Ureter (tissue), 1 donor: ENCODE results near the gene AEBP1. TPM values are rescaled to one million over a fixed set of nuclear protein-coding genes. Genes with fewer than 3 reads are reported as not detected.

Experiments
- DNase-seq: peaks from one replicate; pipeline ENCODE4 v3.0.0-alpha.2; 2020; ENCODE audit warnings: low spot score
- total RNA-seq: library from RNA; stranded (reverse); gene quantifications from one replicate; pipeline ENCODE4 v1.2.4, GENCODE V29; 2023
- donor health status: DM: yes; HTN: yes; CAD: no.

AEBP1 gene
- total RNA-seq, 1 donor from 2014 or later, result 131 TPM

DNA sequence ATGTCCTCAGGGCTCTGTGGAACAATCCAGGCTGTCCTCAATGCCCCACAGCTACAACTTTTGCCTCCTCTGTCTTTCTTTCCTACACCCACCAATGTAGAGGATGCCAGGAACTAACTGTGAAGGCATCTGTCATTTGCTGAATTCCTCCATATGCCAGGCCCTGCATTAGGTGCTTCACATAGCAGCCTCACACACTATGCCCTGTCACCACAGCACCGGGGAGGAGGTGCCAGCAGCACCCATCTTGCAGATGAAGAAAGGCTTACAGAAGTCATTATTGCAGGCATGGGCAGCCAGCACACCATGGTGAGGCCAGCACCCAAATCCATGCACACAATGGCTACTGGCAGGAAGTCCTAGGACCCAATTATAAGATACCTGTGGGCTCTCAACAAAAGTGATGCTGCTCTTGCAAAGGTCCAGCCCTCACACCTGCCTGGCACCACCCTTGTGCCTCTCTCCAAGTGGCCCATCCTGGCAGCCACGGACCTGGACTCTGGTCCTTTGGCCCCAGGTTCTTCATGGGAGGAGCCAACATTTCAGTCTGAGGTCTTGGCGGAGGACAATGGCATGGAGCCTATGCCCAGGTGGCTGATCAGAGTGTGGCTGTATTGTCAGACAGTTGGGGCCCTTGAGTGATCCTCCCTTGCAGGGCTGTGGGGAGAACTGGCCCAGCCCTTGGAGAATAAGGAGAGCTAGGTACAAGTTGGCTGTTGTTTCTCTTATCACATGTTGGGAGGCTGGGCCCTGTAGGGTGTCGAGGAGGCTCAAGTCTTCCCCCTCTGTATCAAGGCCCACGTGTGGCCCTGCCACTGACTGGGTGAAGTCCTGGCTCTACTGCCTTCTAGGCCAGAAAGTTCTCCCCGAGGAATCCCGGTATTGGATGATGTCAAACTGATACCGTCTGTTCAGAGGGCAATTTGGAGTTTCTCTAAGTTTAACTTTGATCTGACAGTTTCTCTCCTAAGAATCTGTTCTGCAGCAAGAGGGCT is 51.3 kb downstream of the AEBP1 start:
- no peak for DNase-seq

DNA sequence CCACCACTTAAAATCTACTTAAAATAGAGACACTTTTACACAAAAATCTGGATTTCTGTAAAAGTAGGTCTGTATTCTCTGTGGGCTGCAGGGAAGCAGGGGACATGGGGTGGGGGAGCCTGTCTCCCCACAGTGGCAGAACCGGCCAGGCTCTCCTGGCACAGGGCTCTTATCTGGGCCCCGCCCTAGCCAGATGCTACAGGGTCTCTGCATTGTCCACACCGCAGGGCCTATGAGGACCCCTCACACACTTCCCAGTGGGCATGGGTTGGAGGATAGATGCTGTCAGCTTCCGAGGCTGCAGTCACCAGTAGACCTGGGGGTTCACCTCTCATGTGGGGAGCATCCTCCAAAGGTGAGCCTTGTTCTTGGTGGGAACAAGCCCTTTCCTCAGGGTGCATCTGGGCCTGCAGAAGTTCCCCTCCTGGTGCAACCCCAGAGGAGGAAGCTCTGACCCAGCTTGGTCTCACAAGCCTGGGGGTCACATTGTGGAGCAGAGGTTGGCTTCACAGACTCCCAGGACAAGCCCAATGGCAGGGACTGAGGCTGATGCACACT is 52.4 kb downstream of the AEBP1 start:
- DNase-seq, result no peak

DNA sequence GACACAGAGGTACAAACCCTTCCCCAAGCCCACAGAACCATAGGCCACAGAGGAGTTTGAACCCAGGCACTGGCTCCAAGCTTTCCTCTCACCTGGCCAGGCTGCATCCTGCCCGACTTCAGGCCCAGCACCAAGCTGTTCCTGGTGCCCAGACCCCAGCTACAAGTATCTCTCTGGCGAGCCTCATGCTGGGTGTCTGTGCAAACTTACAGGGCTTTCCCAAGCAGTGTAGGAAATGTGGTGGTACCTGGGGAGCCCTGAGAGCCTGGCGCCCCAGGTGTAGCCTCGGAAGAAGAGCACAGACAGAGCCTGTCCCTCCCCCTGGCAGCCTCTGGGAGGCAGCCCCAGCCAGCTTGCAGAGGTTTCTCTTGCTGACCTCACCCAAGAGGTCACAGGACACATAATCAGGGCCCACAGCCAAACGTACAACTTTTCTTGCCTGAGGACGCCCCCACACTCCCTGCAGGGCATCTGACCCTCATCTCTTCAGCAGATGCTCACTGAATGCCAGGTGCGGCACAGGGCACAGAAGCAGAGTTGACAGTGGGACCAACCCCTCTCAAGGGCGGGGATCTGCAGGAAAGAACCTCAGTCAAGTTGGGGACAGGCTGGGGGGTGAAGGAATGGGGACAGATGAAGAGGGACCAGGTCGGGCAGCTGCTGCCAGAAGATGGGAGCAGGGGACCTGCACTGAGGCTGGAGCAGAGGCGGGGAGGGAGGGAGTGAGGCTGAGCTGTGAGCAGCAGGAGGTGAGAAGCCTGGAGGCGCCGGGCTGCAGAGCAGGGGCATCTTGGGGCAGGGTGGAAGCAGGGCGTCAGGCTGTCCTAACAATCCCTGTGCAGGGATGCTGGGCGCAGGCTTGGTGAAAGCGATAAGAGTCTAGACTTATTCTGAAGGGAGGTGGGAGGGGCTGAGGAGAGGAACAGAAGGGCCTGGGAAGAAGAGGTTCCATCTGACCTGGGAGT is 53.3 kb downstream of the AEBP1 start:
- no peak for DNase-seq

DNA sequence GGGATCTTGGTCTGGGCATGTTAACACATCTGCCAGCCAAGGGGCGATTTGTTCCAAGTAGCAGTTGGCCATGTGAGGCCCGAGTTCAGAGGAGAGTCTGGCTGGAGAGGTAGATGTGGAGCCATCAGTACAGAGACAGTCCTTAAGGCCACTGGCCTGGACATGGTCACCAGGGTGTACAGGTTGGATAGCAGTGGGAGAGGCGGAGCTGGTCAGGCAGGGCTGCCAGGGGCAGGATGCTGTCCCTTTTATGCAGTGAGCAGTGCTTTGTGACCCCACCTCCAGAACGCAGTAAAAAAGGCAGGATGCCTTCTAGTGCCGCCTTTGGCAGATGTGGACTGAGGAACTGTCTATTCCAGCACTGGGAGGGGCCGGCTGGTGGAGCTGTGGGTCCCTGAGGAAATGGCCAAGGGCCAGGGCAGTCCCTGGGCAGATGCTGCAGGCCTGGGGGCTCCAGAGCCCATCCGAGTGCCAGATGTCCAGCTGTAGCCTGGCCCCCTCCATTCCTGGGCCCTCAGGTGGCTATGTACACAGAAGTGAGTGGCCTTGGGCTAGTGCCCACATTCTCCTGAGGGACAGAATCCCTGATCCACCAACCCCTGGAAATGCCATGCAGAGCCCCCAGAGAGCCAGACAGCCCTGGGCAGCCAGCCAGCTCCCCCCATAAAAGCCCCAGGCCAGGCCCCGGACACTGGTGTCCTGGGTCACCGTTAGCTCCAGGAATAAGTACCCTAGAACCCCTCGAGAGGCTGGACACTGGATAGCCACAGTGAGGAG is 54.1 kb downstream of the AEBP1 start:
- no peak for DNase-seq

DNA sequence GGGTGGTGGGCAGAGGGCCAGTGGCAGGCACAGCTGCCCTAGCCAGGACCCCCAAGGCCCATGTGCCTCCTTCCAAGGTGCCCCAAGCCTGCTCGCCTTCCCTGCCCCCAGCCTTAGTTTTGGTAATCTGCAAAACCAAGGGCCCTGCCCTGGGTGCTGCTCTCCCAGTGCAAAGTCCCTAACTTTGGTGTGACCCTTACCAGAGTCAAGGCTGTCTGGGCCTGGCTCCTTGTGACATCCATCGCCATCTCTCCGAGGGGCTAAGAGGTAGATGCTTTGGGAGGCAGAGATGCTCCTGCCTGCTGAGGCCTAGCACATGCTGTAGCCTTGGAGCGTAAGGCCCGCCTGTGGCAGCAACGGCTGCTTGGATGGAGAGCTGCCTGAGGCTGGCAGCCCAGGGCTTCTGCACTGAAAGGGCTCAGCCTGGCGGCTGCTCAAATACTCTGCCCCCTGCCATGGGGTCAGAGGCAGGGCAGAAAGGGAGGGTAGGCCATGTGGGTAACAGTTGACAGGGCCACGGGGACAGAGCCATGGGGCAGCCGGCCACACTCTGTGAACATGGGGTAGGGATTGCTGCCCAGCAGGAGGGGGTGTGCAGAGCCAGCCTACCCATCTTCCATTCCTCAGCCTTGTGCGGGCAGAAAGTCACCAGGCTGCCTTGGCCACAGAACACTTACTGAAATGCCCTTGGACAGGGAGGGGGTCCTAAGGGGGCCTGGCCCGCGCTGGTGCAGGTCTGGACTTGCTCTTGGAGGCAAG is 54.9 kb downstream of the AEBP1 start:
- no peak for DNase-seq

DNA sequence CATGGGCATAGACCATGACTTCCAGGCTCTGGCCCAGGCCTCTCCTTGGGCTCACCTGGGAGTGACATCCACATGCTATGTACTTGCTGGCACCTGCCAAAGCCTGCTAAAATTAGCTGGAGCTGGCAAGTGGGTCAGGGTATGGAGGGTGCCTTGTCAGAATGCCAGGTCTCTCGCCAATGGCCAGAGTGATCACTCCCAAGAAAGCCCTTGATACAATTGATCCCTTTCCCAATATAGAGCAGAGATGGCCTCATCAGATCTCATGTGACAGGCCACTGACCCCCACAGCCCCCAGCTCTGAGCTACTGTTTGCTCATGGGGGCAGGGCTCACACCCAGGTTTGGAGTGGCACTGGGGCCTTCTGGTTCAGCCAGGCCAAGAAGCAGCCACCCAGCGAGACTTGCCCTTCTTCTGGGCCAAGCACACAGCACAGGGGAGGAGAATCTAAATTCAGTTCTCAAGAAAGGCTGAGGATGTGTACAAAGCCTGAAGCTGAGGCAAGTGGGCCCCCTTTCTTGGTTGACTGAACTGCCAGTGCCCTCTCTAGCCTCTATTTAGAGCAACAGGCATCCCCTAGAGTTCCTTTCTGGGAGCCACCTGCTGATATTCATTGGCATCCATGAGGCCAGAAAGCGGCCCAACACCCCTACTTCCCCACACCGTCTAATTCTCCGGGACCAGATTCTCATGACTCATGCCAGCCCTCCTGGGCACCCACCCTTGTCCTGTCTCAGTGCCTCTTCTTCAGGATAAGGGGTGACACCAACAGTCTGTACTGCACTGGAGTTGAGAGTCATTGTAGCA is 55.9 kb downstream of the AEBP1 start:
- no peak for DNase-seq

DNA sequence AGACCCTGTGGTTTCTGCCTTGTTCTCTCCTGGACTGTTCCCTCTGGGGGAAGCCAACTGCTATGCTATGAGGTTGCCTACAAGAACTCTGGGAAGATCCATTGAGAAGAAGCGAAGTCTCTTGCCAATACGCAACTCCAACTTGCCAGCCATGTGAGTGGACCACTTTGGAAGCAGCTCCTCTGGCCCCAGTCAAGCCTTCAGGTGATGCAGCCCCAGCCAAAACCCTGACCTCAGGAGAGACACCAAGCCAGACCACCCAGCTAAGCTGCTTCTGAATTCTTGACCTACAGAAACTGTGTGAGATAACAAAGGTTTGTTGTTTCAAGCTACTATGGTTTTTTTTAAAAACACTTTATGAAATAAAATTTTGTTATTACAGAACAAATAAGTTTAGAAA is 57.2 kb downstream of the AEBP1 start:
- DNase-seq, result no peak

DNA sequence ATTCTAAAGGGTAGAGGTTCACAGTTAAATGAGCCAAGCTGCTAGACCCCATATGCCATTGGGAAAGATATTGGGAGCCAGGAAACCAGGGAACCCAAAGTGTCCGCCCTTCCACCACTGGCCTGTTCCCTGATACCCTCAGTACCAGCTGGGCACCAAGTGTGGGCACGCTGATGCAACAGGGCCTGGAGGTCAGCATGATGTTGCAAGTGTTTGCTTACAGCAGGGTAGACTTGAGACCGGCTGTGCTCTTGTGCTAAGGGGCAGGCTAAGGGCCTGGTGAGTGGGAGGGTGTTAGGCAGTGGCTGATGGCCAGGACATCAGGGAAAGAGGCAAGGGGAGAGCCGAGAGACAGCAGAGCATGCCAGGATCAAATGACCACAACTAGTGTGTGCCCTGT is 58.0 kb downstream of the AEBP1 start:
- no peak for DNase-seq

DNA sequence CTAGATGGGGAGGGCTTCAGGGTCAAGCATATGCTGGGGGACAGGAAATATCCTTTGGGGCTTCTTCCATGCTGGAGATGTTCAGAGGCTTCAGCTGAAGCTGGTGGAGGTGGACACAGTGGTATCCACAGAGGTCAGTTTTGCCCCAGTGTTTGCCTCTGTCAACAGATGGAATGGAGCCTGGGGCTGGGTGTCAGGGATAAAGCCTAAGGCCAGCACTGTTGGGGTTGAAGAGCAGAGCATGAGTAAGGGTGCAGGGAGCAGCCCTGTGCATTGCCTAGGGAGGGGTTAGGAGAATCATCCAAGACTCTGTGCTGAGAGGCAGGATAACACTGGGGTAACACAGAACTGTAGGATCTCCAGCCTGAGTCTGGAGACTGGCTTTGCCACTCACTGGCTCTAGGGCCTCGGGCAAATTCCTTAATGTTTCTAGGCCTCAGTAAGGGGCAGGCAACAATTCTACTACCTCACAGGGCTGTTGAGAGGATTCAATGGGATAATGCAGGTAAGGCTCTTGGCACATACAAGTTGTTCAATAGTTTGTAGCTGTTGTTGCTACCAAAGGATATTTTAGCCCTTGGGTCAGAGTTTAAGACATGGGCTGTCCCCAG is 58.7 kb downstream of the AEBP1 start:
- DNase-seq, result no peak

DNA sequence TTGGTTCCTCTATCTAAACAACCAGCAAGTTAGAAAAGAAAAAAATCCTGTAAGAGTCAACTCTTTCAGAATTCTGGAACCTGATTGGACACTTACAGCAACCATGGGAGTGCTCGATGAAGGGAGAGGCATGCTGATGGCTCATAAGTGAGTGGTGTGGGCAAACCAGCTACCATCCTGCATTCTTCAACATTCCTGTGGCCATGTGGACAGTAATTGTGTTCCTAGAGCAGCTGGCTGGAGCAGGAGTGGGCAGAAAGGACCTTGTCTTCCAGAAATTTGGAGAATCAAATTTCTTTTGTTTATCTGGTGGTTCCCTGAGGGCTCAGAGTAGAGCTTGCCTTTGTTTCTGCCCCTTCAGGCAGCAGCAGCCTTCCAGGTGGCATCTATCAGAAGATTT is 59.4 kb downstream of the AEBP1 start:
- no peak for DNase-seq

Other genes starting within 250 kb of the AEBP1 start
- gene MRPS24, start 234.8 kb upstream of the AEBP1 start, total RNA-seq, result 66.7 TPM
- 39.1 TPM for gene URGCP, start 197.7 kb upstream of the AEBP1 start, total RNA-seq
- gene UBE2D4, start 177.9 kb upstream of the AEBP1 start, total RNA-seq, result 27.4 TPM
- not detected for gene SPDYE1, start 106.4 kb upstream of the AEBP1 start, total RNA-seq
- gene DBNL, start 59.6 kb upstream of the AEBP1 start, total RNA-seq, result 107 TPM
- 0.62 TPM for gene PGAM2, start 38.8 kb upstream of the AEBP1 start, total RNA-seq
- 46.5 TPM for gene POLM, start 21.8 kb upstream of the AEBP1 start, total RNA-seq
- 92.0 TPM for gene POLD2, start 19.2 kb downstream of the AEBP1 start, total RNA-seq
- gene MYL7, start 37.0 kb downstream of the AEBP1 start, total RNA-seq, result not detected
- gene GCK, start 85.1 kb downstream of the AEBP1 start, total RNA-seq, result 0.39 TPM
- gene YKT6, start 96.6 kb downstream of the AEBP1 start, total RNA-seq, result 64.2 TPM
- gene CAMK2B, start 221.2 kb downstream of the AEBP1 start, total RNA-seq, result not detected